Kidney (tissue), 14 donors: ENCODE results near the gene EPAS1. TPM values are rescaled to one million over a fixed set of nuclear protein-coding genes. Genes with fewer than 3 reads are reported as not detected.

Experiments used
- DNase-seq, 5 donors: peaks; one replicate each; pipeline ENCODE4 v3.0.0-alpha.2; 2013 to 2020
- FAIRE-seq: peaks from 2 replicates; lab custom pipeline; 2012; peaks lifted over from hg19 to GRCh38; lab: Jason Lieb, UNC
- H3K27ac ChIP-seq, 2 donors: one replicate each; pipeline ENCODE4 v1.7.0; 2013; ENCODE audit warnings: low read depth in 2 of 2, low read length in 2 of 2, inconsistent platforms in 1 of 2
- H3K27me3 ChIP-seq: one replicate; pipeline ENCODE4 v1.7.1; 2013; ENCODE audit warnings: low read length, inconsistent platforms; ENCODE audit not compliant: control insufficient read depth, insufficient read depth
- H3K36me3 ChIP-seq, 3 donors: one replicate each; pipeline versions ENCODE4 v1.7.0 to v1.7.1; 2013; ENCODE audit warnings: low read length in 3 of 3, control low read depth in 1 of 3, inconsistent platforms in 1 of 3; ENCODE audit not compliant: insufficient read depth in 3 of 3, control insufficient read depth in 2 of 3
- H3K4me1 ChIP-seq, 3 donors: one replicate each; pipeline versions ENCODE4 v1.7.0 to v1.7.1; 2013; ENCODE audit warnings: low read length in 3 of 3, inconsistent platforms in 1 of 3, low read depth in 1 of 3; ENCODE audit not compliant: control insufficient read depth in 2 of 3, insufficient read depth in 2 of 3
- H3K4me3 ChIP-seq, 3 donors: one replicate each; pipeline versions ENCODE4 v1.7.0 to v1.8.1; 2013; ENCODE audit warnings: low read length in 3 of 3, control low read depth in 1 of 3, inconsistent platforms in 1 of 3
- H3K9ac ChIP-seq, 3 donors: one replicate each; pipeline versions ENCODE4 v1.7.0 to v1.7.1; 2013; ENCODE audit warnings: low read length in 3 of 3, control low read depth in 1 of 3, inconsistent platforms in 1 of 3
- H3K9me3 ChIP-seq, 3 donors: one replicate each; pipeline versions ENCODE4 v1.7.0 to v1.7.1; 2013; ENCODE audit warnings: low read length in 3 of 3, control low read depth in 1 of 3, inconsistent platforms in 1 of 3; ENCODE audit not compliant: control insufficient read depth in 2 of 3, insufficient read depth in 1 of 3
- intact Hi-C: fragments of 100-400 bp; cut with DNase I; formaldehyde crosslinking; loops from one replicate; pipeline ENCODE4 v1.11.1; 2022
- polyA plus RNA-seq: library from polyadenylated mRNA; stranded (reverse); fragments of 350-450 nt; fragmentation: Illumina TruSeq; extraction: RNeasy Lipid Tissue Mini Kit (QIAGEN cat#74804); gene quantifications from one replicate; pipeline ENCODE4 v1.2.3, GENCODE V29; 2014; ENCODE audit warnings: low read depth, low replicate concordance; ENCODE audit not compliant: insufficient read depth
- total RNA-seq: library from RNA; stranded (reverse); fragmentation: NEBNext Ultra II Directional; extraction: Animal tissue kit (Norgen Biotek cat#: 25700); gene quantifications from one replicate; pipeline ENCODE4 v1.2.1, GENCODE V29; 2021
- TF ChIP-seq, protein P1 (sequence below): IDR thresholded peaks from 3 replicates; pipeline ENCODE4 v1.5.1; 2012; ENCODE audit warnings: mild to moderate bottlenecking, moderate library complexity, borderline replicate concordance; ENCODE audit not compliant: insufficient read depth; ENCODE audit errors: extremely low read depth
- donor health status: control.
- donor health status: control.
- donor health status: control.
- donor health status: control.
- donor health status: control.
- donor health status: DM: yes; HTN: yes; CAD: no.
- donor health status: Normal renal cell carcinoma (clear cell type).

EPAS1 gene
- total and polyA plus RNA-seq, 2 donors from 2014 or later = 142 to 398 TPM

GRCh38 chr2:46383113-46383395 lies 85.8 kb downstream of the EPAS1 start:
- Histone ChIP-seq H3K4me3 (no peak overlapping the region), H3K9me3 (no peaks in the 10 kb centered on the region), H3K9ac (no peak overlapping the region), H3K36me3 (peaks cover 0 to 66% (median 38%) of the 10 kb centered on the region in 3 donors), H3K4me1 (no peaks in the 10 kb centered on the region), H3K27me3 (no peaks in the 10 kb centered on the region), H3K27ac (no peak overlapping the region)
- TF ChIP-seq, protein P1, sequence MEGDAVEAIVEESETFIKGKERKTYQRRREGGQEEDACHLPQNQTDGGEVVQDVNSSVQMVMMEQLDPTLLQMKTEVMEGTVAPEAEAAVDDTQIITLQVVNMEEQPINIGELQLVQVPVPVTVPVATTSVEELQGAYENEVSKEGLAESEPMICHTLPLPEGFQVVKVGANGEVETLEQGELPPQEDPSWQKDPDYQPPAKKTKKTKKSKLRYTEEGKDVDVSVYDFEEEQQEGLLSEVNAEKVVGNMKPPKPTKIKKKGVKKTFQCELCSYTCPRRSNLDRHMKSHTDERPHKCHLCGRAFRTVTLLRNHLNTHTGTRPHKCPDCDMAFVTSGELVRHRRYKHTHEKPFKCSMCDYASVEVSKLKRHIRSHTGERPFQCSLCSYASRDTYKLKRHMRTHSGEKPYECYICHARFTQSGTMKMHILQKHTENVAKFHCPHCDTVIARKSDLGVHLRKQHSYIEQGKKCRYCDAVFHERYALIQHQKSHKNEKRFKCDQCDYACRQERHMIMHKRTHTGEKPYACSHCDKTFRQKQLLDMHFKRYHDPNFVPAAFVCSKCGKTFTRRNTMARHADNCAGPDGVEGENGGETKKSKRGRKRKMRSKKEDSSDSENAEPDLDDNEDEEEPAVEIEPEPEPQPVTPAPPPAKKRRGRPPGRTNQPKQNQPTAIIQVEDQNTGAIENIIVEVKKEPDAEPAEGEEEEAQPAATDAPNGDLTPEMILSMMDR = no peak
- intact Hi-C loops = no loop called here
- DNase-seq = no peak
- FAIRE-seq = no peak

- Histone ChIP-seq H3K9ac (no peak overlapping the region), H3K36me3 (peaks cover 0 to 58% (median 30%) of the 10 kb centered on the region in 3 donors), H3K27me3 (no peaks in the 10 kb centered on the region), H3K27ac (no peak overlapping the region), H3K4me3 (no peak overlapping the region), H3K4me1 (no peaks in the 10 kb centered on the region), H3K9me3 (no peaks in the 10 kb centered on the region)
- intact Hi-C loops = no loop called here
- TF ChIP-seq, protein P1 = no peak
- FAIRE-seq = no peak
- DNase-seq = no peak
Observed at GRCh38 chr2:46383784-46384456, 86.7 kb downstream of the EPAS1 start.

- Histone ChIP-seq H3K27me3 (no peaks in the 10 kb centered on the region), H3K9ac (no peak overlapping the region), H3K36me3 (peaks cover 0 to 55% (median 30%) of the 10 kb centered on the region in 3 donors), H3K27ac (no peak overlapping the region), H3K9me3 (no peaks in the 10 kb centered on the region), H3K4me1 (no peaks in the 10 kb centered on the region), H3K4me3 (no peak overlapping the region)
- intact Hi-C loops = no loop called here
- FAIRE-seq (no peak), DNase-seq (no peak)
- TF ChIP-seq, protein P1 = no peak
Observed at GRCh38 chr2:46384457-46384815, 87.2 kb downstream of the EPAS1 start.
